ENCODE data around the gene CD101. TPM values are rescaled to one million over a fixed set of nuclear protein-coding genes. Genes with fewer than 3 reads are reported as not detected.
"Not testable (repeated sequence)": the region's sequence is repeated elsewhere in the genome, so short reads cannot be mapped to it uniquely, and the experiment has no call there.

The CD101 gene, protein sequence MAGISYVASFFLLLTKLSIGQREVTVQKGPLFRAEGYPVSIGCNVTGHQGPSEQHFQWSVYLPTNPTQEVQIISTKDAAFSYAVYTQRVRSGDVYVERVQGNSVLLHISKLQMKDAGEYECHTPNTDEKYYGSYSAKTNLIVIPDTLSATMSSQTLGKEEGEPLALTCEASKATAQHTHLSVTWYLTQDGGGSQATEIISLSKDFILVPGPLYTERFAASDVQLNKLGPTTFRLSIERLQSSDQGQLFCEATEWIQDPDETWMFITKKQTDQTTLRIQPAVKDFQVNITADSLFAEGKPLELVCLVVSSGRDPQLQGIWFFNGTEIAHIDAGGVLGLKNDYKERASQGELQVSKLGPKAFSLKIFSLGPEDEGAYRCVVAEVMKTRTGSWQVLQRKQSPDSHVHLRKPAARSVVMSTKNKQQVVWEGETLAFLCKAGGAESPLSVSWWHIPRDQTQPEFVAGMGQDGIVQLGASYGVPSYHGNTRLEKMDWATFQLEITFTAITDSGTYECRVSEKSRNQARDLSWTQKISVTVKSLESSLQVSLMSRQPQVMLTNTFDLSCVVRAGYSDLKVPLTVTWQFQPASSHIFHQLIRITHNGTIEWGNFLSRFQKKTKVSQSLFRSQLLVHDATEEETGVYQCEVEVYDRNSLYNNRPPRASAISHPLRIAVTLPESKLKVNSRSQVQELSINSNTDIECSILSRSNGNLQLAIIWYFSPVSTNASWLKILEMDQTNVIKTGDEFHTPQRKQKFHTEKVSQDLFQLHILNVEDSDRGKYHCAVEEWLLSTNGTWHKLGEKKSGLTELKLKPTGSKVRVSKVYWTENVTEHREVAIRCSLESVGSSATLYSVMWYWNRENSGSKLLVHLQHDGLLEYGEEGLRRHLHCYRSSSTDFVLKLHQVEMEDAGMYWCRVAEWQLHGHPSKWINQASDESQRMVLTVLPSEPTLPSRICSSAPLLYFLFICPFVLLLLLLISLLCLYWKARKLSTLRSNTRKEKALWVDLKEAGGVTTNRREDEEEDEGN
- polyA plus RNA-seq (ENCODE audit: insufficient read length in 4 of 4): 1 to 10 TPM; 1.7 to 2.5 (median 2.0) TPM

DNA sequence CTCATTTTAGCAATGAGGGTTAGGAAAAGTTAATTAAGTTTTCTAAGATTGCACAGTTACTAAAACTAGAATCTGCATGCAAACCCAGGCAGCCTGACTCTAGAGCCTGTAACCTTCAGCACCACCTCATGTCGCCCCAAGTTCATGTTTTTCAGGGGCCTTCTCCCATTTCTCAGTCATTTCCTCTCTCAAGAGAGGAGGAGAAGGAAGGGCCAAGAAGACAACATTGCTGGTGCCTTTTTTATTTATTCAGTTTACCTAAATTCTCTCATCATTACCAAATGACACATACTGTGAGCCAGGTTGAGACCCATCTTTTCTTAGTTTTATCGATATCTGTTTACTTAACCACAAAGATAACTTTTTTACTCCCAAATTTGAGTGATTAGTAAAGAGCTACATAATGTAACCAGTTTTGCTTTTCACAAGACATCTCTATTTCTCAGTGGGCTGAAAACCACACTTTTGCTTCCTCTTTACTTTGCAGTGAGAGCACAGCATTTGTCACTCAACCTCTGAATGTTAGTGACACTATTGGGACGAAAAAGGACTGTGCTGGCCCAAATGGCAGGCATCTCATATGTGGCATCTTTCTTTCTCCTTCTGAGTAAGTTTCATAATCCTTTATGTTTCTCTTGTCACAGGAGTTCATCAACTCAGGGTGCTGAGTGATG lies at the start of gene CD101:
Gene CD101, plus strand, starts transcription at position 507 of the 674 bp plus-strand sequence. Its CDS starts 58 bp downstream, at position 565.
- DNase-seq (ENCODE audit: low read depth in 4 of 4, low spot score in 3 of 4): no peak

DNA sequence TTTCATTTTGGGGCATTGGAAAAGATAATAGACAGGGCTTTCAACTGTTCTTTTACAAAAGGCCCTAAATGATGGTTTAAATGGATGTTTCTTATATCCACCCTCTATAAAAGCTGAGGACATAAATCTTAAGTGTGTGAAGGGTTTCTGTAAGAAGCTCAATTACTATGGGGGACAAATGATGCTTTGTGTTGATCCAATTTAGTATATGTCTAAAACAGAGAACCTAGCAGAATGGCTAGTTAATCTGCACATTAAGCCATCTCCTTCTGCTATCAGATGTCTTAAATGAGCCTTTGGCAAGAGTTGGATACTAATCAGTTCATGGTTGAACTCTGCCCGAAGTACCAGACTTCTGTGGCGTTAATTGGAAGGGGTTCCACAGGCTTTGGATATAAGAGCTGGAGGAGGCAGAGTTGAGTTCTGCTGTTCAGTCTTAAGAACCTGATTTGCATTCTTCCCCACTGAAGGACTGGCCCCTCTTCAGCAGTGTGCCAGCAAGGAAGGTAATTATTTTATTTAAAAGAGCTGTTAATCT lies 48.8 kb upstream of the CD101 start:
- DNase-seq (ENCODE audit: low read depth in 4 of 4, low spot score in 3 of 4): no peak

GRCh38 chr1:116954440-116954839 lies 47.1 kb upstream of the CD101 start:
- DNase-seq (ENCODE audit: low read depth in 4 of 4, low spot score in 3 of 4): no peak

DNA sequence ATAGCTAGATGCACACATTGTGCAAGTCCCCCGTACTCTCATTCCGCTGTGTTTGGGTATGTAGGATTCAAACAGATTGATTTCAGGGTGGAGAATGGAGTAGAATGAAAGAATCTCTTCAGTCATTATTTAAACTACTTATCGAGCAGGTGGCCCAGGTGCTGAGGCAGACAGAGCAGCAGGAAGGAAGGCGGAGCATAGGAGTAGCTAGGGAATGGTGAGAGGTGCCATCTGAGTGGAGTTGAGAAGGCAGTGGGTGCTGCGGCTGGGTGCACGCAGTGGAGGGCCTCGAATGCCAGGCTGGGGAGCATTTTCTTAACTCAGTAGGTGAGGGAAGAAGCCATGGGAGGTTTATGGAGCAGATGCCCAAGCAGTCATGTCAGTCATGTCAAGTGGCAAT lies 45.2 kb upstream of the CD101 start:
- no peak for DNase-seq (ENCODE audit: low read depth in 4 of 4, low spot score in 3 of 4)

DNA sequence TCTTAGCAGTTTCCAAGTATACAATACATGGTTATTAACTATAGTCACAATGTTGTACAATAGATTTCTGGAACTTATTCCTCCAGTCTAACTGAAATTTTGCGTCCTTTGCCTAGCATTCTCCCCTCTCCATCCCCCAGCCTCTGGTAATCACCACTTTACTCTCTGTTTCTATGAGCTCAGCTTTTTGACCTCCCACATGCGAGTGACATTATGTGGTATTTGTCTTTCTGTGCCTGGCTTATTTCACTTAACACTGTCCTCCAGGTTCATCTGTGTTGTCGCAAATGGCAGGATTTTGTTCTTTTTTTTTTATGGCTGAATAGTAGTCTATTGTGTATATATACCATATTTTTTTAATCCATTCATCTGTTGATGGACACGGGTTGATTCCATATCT lies 43.9 kb upstream of the CD101 start:
- no peak for DNase-seq (ENCODE audit: low read depth in 4 of 4, low spot score in 3 of 4)

GRCh38 chr1:116958110-116958509 lies 43.5 kb upstream of the CD101 start:
- DNase-seq (ENCODE audit: low read depth in 4 of 4, low spot score in 3 of 4): no peak

DNA sequence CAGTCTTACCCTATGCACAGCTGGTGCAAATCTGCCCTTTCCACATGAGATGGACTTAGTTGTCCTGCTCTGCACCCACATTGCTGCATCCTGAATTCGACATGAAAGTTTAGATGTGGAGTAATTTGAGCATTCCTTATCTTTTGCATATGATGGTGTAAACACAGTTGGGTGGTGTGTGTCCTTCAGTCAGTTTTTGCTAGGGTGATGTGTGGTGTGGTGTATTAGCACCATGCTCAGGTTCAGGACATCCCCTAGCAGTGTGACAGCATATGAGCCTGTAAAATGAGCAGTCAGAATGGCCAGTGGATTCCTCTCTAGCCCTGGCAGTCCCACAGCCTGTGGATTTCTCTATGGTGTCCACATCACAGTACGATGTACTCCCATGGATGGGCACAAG lies 42.6 kb upstream of the CD101 start:
- no peak for DNase-seq (ENCODE audit: low read depth in 4 of 4, low spot score in 3 of 4)

DNA sequence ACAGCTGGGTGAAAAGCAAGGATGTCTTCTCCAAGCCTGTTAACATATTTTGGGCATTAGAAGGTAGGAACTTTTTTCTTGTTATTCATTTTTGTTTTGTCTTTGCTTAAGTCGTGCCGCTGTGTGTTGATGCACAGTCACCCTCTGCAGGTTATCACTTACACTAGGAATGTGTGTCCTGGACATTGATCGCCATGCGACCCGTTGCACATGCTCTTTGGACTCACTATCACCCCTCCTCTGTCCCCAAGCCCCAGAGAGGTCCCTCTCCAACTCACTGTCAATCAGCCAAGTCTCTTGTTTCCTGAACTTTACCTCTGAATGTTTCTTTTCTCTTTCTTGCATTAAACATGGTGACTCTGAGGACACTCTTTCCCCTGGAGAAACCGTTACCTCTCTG lies 40.0 kb upstream of the CD101 start:
- no peak for DNase-seq (ENCODE audit: low read depth in 4 of 4, low spot score in 3 of 4)

DNA sequence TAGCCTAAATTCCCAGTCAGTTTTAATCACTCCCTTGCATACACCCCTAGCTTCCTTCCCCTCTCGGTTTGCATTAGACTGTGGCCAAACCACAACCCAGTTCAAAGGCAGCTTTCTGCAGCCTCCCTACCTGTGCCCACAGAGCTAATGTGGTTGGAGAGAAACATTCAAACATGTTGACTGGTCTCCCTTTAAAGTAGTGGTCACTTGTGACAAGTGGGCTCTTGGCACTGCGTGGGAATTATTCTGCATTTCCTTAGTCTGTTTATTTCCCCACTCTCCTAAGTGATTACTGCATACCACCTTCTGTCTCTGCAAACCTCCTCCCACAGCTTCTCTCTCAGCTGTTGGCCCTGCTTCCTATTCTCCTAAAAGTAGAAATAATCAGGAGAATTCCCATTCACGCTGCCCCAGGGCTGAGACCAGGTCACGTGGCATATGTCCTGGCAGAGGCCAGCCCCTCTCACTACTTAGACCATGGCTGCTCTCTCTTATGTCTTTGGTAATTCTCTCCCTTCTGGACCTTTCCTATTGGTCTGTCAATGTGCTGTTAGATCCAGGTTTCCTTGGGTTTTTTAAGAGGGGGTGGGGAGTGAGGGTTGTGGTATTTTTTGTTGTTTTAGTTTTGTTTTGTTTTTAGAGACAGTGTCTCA lies 38.4 kb upstream of the CD101 start:
- no peak for DNase-seq (ENCODE audit: low read depth in 4 of 4, low spot score in 3 of 4)

- no peak for DNase-seq (ENCODE audit: low read depth in 4 of 4, low spot score in 3 of 4)
Observed at GRCh38 chr1:116966791-116967190, 34.8 kb upstream of the CD101 start.

GRCh38 chr1:116968724-116969123 lies 32.8 kb upstream of the CD101 start:
- DNase-seq (ENCODE audit: low read depth in 4 of 4, low spot score in 3 of 4): no peak

DNA sequence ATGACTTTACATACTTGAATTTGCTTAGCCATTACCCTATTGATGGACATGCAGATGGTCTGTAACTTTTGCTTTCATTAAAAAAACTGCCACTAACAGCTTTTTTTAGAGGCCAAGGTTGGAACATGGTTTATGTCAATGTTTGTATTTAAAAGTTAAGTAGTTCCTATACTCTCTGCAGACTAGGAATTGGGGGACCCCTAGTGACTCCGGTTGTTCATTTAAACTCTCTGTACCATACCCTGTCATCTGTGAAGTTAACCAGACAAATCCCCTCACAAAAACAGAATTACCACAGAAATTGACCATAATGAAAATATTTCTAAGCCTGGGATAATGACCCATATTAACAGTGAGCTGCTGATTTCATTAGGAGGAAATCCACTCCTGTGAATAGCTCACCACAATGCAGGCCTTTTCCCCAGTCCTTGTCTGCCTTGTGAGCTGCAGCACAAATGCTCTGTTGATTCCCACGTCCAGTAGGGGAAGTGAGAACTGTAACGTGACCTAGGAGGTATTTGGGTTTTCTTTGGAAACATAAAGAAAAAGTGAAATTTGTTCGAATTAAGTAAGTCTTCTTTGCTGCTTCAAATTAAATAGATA lies 30.2 kb upstream of the CD101 start:
- DNase-seq (ENCODE audit: low read depth in 4 of 4, low spot score in 3 of 4): no peak

- DNase-seq (ENCODE audit: low read depth in 4 of 4, low spot score in 3 of 4): no peak
Observed at GRCh38 chr1:116971965-116972673, 29.4 kb upstream of the CD101 start.

GRCh38 chr1:116972674-116973030 lies 28.9 kb upstream of the CD101 start:
- DNase-seq (ENCODE audit: low read depth in 4 of 4, low spot score in 3 of 4): no peak

GRCh38 chr1:116980309-116980708 lies 21.3 kb upstream of the CD101 start:
- not testable (repeated sequence) for DNase-seq (ENCODE audit: low read depth in 4 of 4, low spot score in 3 of 4)

GRCh38 chr1:116981521-116982037 lies 20.0 kb upstream of the CD101 start:
- DNase-seq (ENCODE audit: low read depth in 4 of 4, low spot score in 3 of 4): no peak

- DNase-seq (ENCODE audit: low read depth in 4 of 4, low spot score in 3 of 4): no peak
Observed at GRCh38 chr1:116982319-116983004, 19.1 kb upstream of the CD101 start.

DNA sequence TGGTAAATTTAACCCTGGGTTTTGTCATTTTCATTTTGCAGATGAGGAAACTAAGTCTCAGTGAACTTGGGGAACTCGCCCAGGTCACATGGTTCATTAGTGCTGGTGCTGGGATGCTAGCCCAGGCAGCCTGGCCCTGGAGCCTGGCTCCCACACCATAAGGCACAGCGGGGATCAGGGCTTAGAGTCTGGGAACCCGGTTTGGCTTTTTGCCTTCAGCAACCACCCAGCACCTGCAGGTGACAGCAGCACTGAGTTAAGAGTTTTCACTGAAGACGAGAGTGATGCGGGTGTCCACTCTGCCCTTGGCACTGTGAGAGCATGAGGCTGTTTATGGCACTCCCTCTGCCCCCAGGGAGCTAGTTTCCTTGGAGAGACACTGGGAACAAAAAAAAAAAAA lies 18.4 kb upstream of the CD101 start:
- no peak for DNase-seq (ENCODE audit: low read depth in 4 of 4, low spot score in 3 of 4)

All from left renal pelvis (tissue), 4 donors.